Measurements from ENCODE around the gene MOBP.

The MOBP gene

DNA sequence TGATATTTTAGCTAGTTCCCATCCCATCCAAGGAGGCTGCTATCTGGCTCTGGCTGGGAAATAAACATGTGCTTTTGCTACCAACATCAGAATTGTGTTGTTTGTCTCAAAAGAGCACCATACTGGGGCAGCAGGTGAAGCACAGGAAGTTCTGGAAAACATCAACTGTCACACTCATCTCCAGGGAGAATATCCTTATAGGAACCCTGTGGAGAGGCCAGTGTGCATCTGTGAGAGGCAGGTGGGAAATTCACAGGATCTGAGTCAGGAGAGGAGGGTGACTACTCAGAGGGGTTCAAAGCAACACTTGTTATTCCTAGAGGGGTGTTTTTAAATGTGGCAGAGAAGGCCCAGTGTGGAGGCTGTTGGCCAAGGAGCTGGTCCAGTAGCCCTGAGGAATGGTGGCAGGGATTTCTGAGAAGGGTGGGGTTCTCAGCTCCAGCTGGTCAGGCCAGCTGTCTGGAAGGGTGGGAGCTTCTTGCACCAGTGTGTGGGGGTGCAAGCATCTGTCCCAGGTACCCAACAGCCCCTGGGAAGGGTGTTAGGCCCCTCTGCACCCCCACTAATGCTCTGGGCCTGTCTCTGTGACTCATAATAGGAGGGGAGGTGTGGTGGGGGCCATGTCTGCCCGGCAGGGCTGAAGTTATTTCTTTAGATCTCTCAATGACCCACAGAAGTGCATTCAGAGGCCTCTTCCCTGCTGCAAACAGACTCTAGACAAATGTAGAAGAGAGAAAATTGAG lies 32.3 kb upstream of the MOBP start:
- Histone ChIP-seq H3K27me3 (peaks cover 4% of the 10 kb centered on the region), H3K9me3 (no peaks in the 10 kb centered on the region), H3K36me3 (no peaks in the 10 kb centered on the region), H3K4me3 (ENCODE audit: low read depth in 1 of 2, low read length in 1 of 2) (no peak overlapping the region), H3K27ac (no peak overlapping the region), H3K4me1 (ENCODE audit: control insufficient read depth in 1 of 2, insufficient read depth in 1 of 2, low read depth in 1 of 2, low read length in 1 of 2) (no peaks in the 10 kb centered on the region)
- TF ChIP-seq CTCF (IDR thresholded peaks at IDR 0.05) = no peak

- Histone ChIP-seq H3K36me3 (no peaks in the 10 kb centered on the region), H3K27me3 (no peaks in the 10 kb centered on the region), H3K4me1 (ENCODE audit: control insufficient read depth in 1 of 2, insufficient read depth in 1 of 2, low read depth in 1 of 2, low read length in 1 of 2) (no peaks in the 10 kb centered on the region), H3K4me3 (ENCODE audit: low read depth in 1 of 2, low read length in 1 of 2) (no peak overlapping the region), H3K9me3 (no peaks in the 10 kb centered on the region), H3K27ac (no peak overlapping the region)
- no peak for TF ChIP-seq CTCF (IDR thresholded peaks at IDR 0.05)
These were observed 28.6 kb upstream of the MOBP start for GRCh38 chr3:39438880-39439279.

DNA sequence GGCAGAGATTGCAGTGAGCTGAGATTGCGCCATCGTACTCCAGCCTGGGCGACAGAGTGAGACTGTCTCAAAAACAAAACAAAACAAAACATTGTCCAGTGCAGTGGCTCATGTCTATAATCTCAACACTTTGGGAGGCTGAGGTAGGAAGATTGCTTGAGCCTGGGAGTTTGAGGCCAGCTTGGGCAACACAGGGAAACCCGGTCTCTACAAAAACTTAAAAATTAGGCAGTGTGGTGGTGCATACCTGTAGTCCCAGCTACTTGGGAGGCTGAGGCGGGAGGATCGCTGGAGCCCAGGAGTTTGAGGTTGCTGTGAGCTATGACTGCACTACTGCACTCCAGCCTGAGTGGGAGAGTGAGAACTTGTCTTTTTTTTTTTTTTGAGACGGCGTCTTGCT lies 27.2 kb upstream of the MOBP start:
- no peaks in the 10 kb centered on the region for H3K4me1 ChIP-seq (ENCODE audit: control insufficient read depth in 1 of 2, insufficient read depth in 1 of 2, low read depth in 1 of 2, low read length in 1 of 2)
- H3K36me3 ChIP-seq = no peaks in the 10 kb centered on the region
- no peaks in the 10 kb centered on the region for H3K9me3 ChIP-seq
- no peak overlapping the region for H3K4me3 ChIP-seq (ENCODE audit: low read depth in 1 of 2, low read length in 1 of 2)
- TF ChIP-seq CTCF (IDR thresholded peaks at IDR 0.05) = no peak
- H3K27ac ChIP-seq = no peak overlapping the region
- H3K27me3 ChIP-seq = no peaks in the 10 kb centered on the region

DNA sequence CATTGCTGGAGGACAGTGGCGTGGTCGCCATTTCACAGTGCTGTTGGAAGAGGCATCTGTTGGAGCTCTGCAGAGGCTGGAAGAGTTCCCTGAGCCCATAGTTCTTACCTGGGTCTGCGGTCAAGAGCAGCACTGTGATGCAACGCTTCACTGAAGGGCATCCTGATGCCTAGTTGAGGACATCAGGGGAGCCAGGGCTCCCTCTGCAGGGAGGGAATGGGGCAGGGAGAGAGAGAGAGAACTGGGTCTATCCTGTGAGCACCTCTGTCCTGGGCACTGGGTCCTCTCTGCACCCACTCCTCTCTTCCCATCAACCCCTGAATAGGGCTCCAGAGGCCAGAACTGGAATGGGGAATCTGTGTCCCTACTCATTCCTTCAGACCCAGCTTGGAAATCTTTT lies 23.9 kb upstream of the MOBP start:
- no peak for TF ChIP-seq CTCF (IDR thresholded peaks at IDR 0.05)
- no peak overlapping the region for H3K4me3 ChIP-seq (ENCODE audit: low read depth in 1 of 2, low read length in 1 of 2)
- H3K9me3 ChIP-seq = no peaks in the 10 kb centered on the region
- H3K27me3 ChIP-seq = no peaks in the 10 kb centered on the region
- H3K27ac ChIP-seq = no peak overlapping the region
- no peaks in the 10 kb centered on the region for H3K4me1 ChIP-seq (ENCODE audit: control insufficient read depth in 1 of 2, insufficient read depth in 1 of 2, low read depth in 1 of 2, low read length in 1 of 2)
- H3K36me3 ChIP-seq = no peaks in the 10 kb centered on the region

GRCh38 chr3:39445927-39446326 lies 21.6 kb upstream of the MOBP start:
- Histone ChIP-seq H3K9me3 (no peaks in the 10 kb centered on the region), H3K27me3 (no peaks in the 10 kb centered on the region), H3K36me3 (no peaks in the 10 kb centered on the region), H3K4me3 (ENCODE audit: low read depth in 1 of 2, low read length in 1 of 2) (no peak overlapping the region), H3K4me1 (ENCODE audit: control insufficient read depth in 1 of 2, insufficient read depth in 1 of 2, low read depth in 1 of 2, low read length in 1 of 2) (no peaks in the 10 kb centered on the region), H3K27ac (no peak overlapping the region)
- TF ChIP-seq CTCF (IDR thresholded peaks at IDR 0.05) = no peak

All from neutrophil (primary cell).